HepG2 (cell line): ENCODE results near the gene PHACTR3. TPM values are rescaled to one million over a fixed set of nuclear protein-coding genes. Genes with fewer than 3 reads are reported as not detected.

Experiments
- ATAC-seq: fragments of 200-7000 bp; cut with Tn5 transposase; 3 replicates; pipeline ENCODE4 v1.9.1; 2020; ENCODE audit warnings: mild to moderate bottlenecking, moderate library complexity
- BruUV-seq: library from RNA; stranded (reverse); fragments of 400-500 nt; replicated peaks from 2 replicates; lab custom pipeline; 2021; lab: Mats Ljungman, UMichigan
- CTCF ChIA-PET: fragments of 300-600 bp; formaldehyde crosslinking; extraction: SDS; loops from one replicate; lab custom pipeline; 2021; ENCODE audit warnings: low total read pairs, inconsistent platforms, low intra/inter-chr PET ratio; lab: Yijun Ruan, JAX
- POLR2A ChIA-PET: fragments of 350-600 bp; sonication (Branson Sonifier 250); formaldehyde crosslinking; loops from one replicate; lab custom pipeline; 2020; ENCODE audit warnings: antibody characterized with exemption, inconsistent platforms; lab: Yijun Ruan, JAX
- DNase-seq: peaks from one replicate; pipeline ENCODE4 v3.0.0-alpha.2; 2015; ENCODE audit warnings: low spot score
- FAIRE-seq: peaks from 3 replicates; lab custom pipeline; 2011; peaks lifted over from hg19 to GRCh38; lab: Jason Lieb, UNC
- H2AFZ ChIP-seq: one replicate; pipeline ENCODE4 v1.6.1; 2011; ENCODE audit warnings: low read length, inconsistent platforms
- H3K27ac ChIP-seq: fragments of 300-600 bp; 3 replicates; pipeline ENCODE4 v1.8.0; 2011; ENCODE audit warnings: mixed run types, mild to moderate bottlenecking, mixed read lengths, low read length, inconsistent platforms; ENCODE audit not compliant: insufficient read depth; ENCODE audit errors: extremely low read length
- H3K27me3 ChIP-seq, 2 experiments: fragments of 200-600 bp in 1 of 2; 2 replicates in 1 of 2; 3 replicates in 1 of 2; pipeline versions ENCODE4 v1.6.0 to v1.8.0; 2011; ENCODE audit warnings: low read length in 2 of 2, mild to moderate bottlenecking in 2 of 2, moderate library complexity in 2 of 2, inconsistent platforms in 1 of 2; ENCODE audit not compliant: insufficient read depth in 2 of 2, control insufficient read depth in 1 of 2
- H3K36me3 ChIP-seq, 2 experiments: fragments of 200-600 bp in 1 of 2; replicated peaks in 1 of 2; 2 replicates in 1 of 2; 3 replicates in 1 of 2; pipeline versions ENCODE4 v1.5.1 to v1.8.0; 2011; ENCODE audit warnings: low read length in 2 of 2, inconsistent platforms in 1 of 2; ENCODE audit not compliant: insufficient read depth in 2 of 2, control insufficient read depth in 1 of 2
- H3K4me1 ChIP-seq: 2 replicates; pipeline ENCODE4 v1.5.1; 2012; ENCODE audit warnings: low read length, inconsistent platforms; ENCODE audit not compliant: insufficient read depth
- H3K4me2 ChIP-seq: 2 replicates; pipeline ENCODE4 v1.6.0; 2011; ENCODE audit warnings: low read depth, low read length, inconsistent platforms
- H3K4me3 ChIP-seq, 3 experiments: fragments of 200-600 bp in 1 of 3; sonication (generic), shearing (Covaris generic) in 1 of 3; replicated peaks in 1 of 3; 2 replicates each; pipeline ENCODE4 v1.5.1; 2011 to 2016; ENCODE audit warnings: low read length in 3 of 3, inconsistent platforms in 2 of 3, low read depth in 2 of 3, mild to moderate bottlenecking in 2 of 3, control low read depth in 1 of 3, mixed read lengths in 1 of 3; ENCODE audit not compliant: insufficient read depth in 1 of 3
- H3K79me2 ChIP-seq: one replicate; pipeline ENCODE4 v1.6.1; 2011; ENCODE audit warnings: low read length, inconsistent platforms; ENCODE audit not compliant: insufficient read depth
- H3K9ac ChIP-seq: 2 replicates; pipeline ENCODE4 v1.6.0; 2011; ENCODE audit warnings: mild to moderate bottlenecking, low read depth, low read length, inconsistent platforms; ENCODE audit not compliant: insufficient read depth
- H3K9me3 ChIP-seq: 2 replicates; pipeline ENCODE4 v1.5.1; 2012; ENCODE audit warnings: mild to moderate bottlenecking, low read length
- H4K20me1 ChIP-seq: 2 replicates; pipeline ENCODE4 v1.6.0; 2011; ENCODE audit warnings: inconsistent platforms, mild to moderate bottlenecking, low read length, moderate library complexity; ENCODE audit not compliant: insufficient read depth
- CCDC6 ChIP-seq: sonication (generic); formaldehyde crosslinking; IDR thresholded peaks from 2 replicates; pipeline ENCODE4 v1.8.1; 2022; ENCODE audit warnings: mild to moderate bottlenecking, missing genetic modification reagents, moderate library complexity
- CREB3 ChIP-seq: sonication (generic); formaldehyde crosslinking; IDR thresholded peaks from 2 replicates; pipeline ENCODE4 v1.5.0; 2020; ENCODE audit warnings: missing genetic modification reagents
- IRF2 ChIP-seq: IDR thresholded peaks from 2 replicates; pipeline ENCODE4 v1.6.1; 2018; ENCODE audit warnings: missing genetic modification reagents, missing compliant biosample characterization
- MBD4 ChIP-seq: IDR thresholded peaks from 2 replicates; pipeline ENCODE4 v1.6.1; 2012; ENCODE audit warnings: low read length, inconsistent platforms, borderline replicate concordance
- MEIS2 ChIP-seq: sonication (generic); formaldehyde crosslinking; IDR thresholded peaks from 2 replicates; pipeline ENCODE4 v1.9.0; 2021; ENCODE audit warnings: mild to moderate bottlenecking, missing genetic modification reagents
- NCOA1 ChIP-seq: sonication (generic); formaldehyde crosslinking; IDR thresholded peaks from 2 replicates; pipeline ENCODE4 v1.9.0; 2021; ENCODE audit warnings: missing genetic modification reagents
- PHF20 ChIP-seq: sonication (generic); formaldehyde crosslinking; IDR thresholded peaks from 2 replicates; pipeline ENCODE4 v1.5.0; 2020; ENCODE audit warnings: mild to moderate bottlenecking, missing genetic modification reagents
- REPIN1 ChIP-seq: sonication (generic); formaldehyde crosslinking; IDR thresholded peaks from 2 replicates; pipeline ENCODE4 v1.8.0; 2022; ENCODE audit warnings: missing genetic modification reagents, low read depth, mild to moderate bottlenecking, borderline replicate concordance
- RNF2 ChIP-seq: fragments of 450-650 bp; conservative IDR thresholded peaks from 2 replicates; pipeline ENCODE4 v1.6.1; 2016; ENCODE audit warnings: low read depth
- SMARCC2 ChIP-seq: fragments of 450-650 bp; IDR thresholded peaks from 2 replicates; pipeline ENCODE4 v1.6.1; 2017; ENCODE audit warnings: antibody characterized with exemption, mild to moderate bottlenecking
- ZNF543 ChIP-seq: sonication (generic); formaldehyde crosslinking; IDR thresholded peaks from 2 replicates; pipeline ENCODE4 v1.4.0; 2020; ENCODE audit warnings: mild to moderate bottlenecking, missing genetic modification reagents
- ZNF816 ChIP-seq: sonication (generic); formaldehyde crosslinking; IDR thresholded peaks from 2 replicates; pipeline ENCODE4 v1.8.0; 2022; ENCODE audit warnings: missing genetic modification reagents, mild to moderate bottlenecking, borderline replicate concordance
- WGBS: methylation state at CpG from one replicate; pipeline ENCODE4 v1.1.6; 2017; ENCODE audit warnings: low lambda C conversion rate; 5-methylcytosine and 5-hydroxymethylcytosine counted together
- in situ Hi-C: cut with HindIII; loops from 2 replicates; pipeline ENCODE4 v1.10.0; 2017; ENCODE audit warnings: low pct_unique_long_range_greater_than_20kb; ENCODE audit not compliant: extremely low pct_ligation_motif_present
- intact Hi-C: fragments of 100-400 bp; cut with micrococcal nuclease; formaldehyde crosslinking; loops from one replicate; pipeline ENCODE4 v1.10.0; 2022; ENCODE audit not compliant: unreplicated experiment
- polyA plus RNA-seq, 8 experiments: library from polyadenylated mRNA; depleted of rRNA in 3 of 8; stranded (reverse) in 7 of 8; unstranded in 1 of 8; fragments of >200 nt; fragmentation: Illumina TruSeq in 4 of 8; extraction: Trizol in 4 of 8; gene quantifications; 2 replicates each; pipeline versions ENCODE4 v1.2.1 to v1.2.3, GENCODE V29; 2011 to 2016; ENCODE audit warnings: low read depth in 4 of 8, missing spikeins in 1 of 8, mixed read lengths in 1 of 8; ENCODE audit not compliant: insufficient read depth in 1 of 8
- total RNA-seq, 5 experiments: library from RNA; depleted of rRNA; stranded (reverse); fragments of >200 nt; fragmentation: Illumina TruSeq; extraction: Trizol; gene quantifications; 2 replicates each; pipeline ENCODE4 v1.2.3, GENCODE V29; 2016; ENCODE audit warnings: low read depth in 1 of 5
- TF ChIP-seq, protein P1 (sequence below): sonication (generic); formaldehyde crosslinking; IDR thresholded peaks from 2 replicates; pipeline ENCODE4 v1.4.0; 2020; ENCODE audit warnings: mild to moderate bottlenecking, missing genetic modification reagents

The PHACTR3 gene
- total and polyA plus RNA-seq, 2 of the 13 experiments (the other 11 are each of a cell fraction or from before 2014, with no cell fraction given): not detected

- 34% methylated on average over 11 of the region's 14 CpGs for WGBS
- FAIRE-seq: no peak
Observed at GRCh38 chr20:59662856-59663512, 58.6 kb downstream of the PHACTR3 start.

More at GRCh38 chr20:59662856-59663512, 58.6 kb downstream of the PHACTR3 start:
- TF ChIP-seq REPIN1 (no peak), IRF2 (CRISPR knock-in tag) (no peak), NCOA1 (CRISPR knock-in tag) (no peak), ZNF816 (CRISPR knock-in tag) (no peak), SMARCC2 (no peak), ZNF543 (CRISPR knock-in tag) (no peak), CREB3 (CRISPR knock-in tag) (no peak), MBD4 (no peak), RNF2 (no peak), MEIS2 (CRISPR knock-in tag) (no peak), PHF20 (no peak), CCDC6 (CRISPR knock-in tag) (no peak)
- TF ChIP-seq, protein P1, sequence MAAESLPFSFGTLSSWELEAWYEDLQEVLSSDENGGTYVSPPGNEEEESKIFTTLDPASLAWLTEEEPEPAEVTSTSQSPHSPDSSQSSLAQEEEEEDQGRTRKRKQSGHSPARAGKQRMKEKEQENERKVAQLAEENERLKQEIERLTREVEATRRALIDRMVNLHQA: no peak
- no peak; the same call in 2 of the 3 replicates for ATAC-seq
- peaks cover 4 to 62% of the 10 kb centered on the region in 2 experiments; a peak in 4 of 5 replicates for H3K27me3 ChIP-seq
- H3K9ac ChIP-seq: no peak overlapping the region
- BruUV-seq: no TSS peak
- H3K79me2 ChIP-seq: no peaks in the 10 kb centered on the region
- peaks cover 20% of the 10 kb centered on the region for H3K9me3 ChIP-seq
- H3K27ac ChIP-seq: no peak overlapping the region
- no peaks in the 10 kb centered on the region for H3K36me3 ChIP-seq
- intact Hi-C loops (no loop called here), in situ Hi-C loops (no loop called here)
- no peaks in the 10 kb centered on the region for H4K20me1 ChIP-seq
- H2AFZ ChIP-seq: no peak overlapping the region
- no peaks in the 10 kb centered on the region for H3K4me1 ChIP-seq
- H3K4me2 ChIP-seq: no peak overlapping the region
- CTCF ChIA-PET: no interaction called here
- POLR2A ChIA-PET: no interaction called here
- no peak for DNase-seq
- no peak overlapping the region for H3K4me3 ChIP-seq
